Eye (tissue), 1 donor: ENCODE results near the gene JPH4.
"Not testable (repeated sequence)": the region's sequence is repeated elsewhere in the genome, so short reads cannot be mapped to it uniquely, and the experiment has no call there.

Source experiments
- DNase-seq: peaks from one replicate; pipeline ENCODE4 v3.0.0-alpha.2; 2015

JPH4 gene

GRCh38 chr14:23578560-23579310, at the start of gene JPH4:
TSS of gene JPH4 (minus strand) at chr14:23578790. CDS start at chr14:23577453, 1,337 bp downstream.
- peak; percentile 83 for DNase-seq

GRCh38 chr14:23627961-23628360, 49.4 kb upstream of the JPH4 start:
- no peak for DNase-seq

GRCh38 chr14:23626946-23627345, 48.4 kb upstream of the JPH4 start:
- no peak for DNase-seq

- no peak for DNase-seq
Measured at GRCh38 chr14:23624830-23625404, 46.3 kb upstream of the JPH4 start.

GRCh38 chr14:23623962-23624361, 45.4 kb upstream of the JPH4 start:
- no peak for DNase-seq

GRCh38 chr14:23622990-23623389, 44.4 kb upstream of the JPH4 start:
- no peak for DNase-seq

- no peak for DNase-seq
Measured at GRCh38 chr14:23621932-23622730, 43.5 kb upstream of the JPH4 start.

- DNase-seq: no peak
Measured at GRCh38 chr14:23621204-23621931, 42.8 kb upstream of the JPH4 start.

- DNase-seq: no peak
Measured at GRCh38 chr14:23620177-23620702, 41.6 kb upstream of the JPH4 start.

- no peak for DNase-seq
Measured at GRCh38 chr14:23618415-23618988, 39.9 kb upstream of the JPH4 start.

GRCh38 chr14:23617539-23617938, 38.9 kb upstream of the JPH4 start:
- no peak for DNase-seq

- DNase-seq: no peak
Measured at GRCh38 chr14:23615856-23616255, 37.3 kb upstream of the JPH4 start.

GRCh38 chr14:23614395-23614828, 35.8 kb upstream of the JPH4 start:
- no peak for DNase-seq

- no peak for DNase-seq
Measured at GRCh38 chr14:23613242-23614070, 34.9 kb upstream of the JPH4 start.

GRCh38 chr14:23612802-23613201, 34.2 kb upstream of the JPH4 start:
- no peak for DNase-seq

GRCh38 chr14:23612354-23612732, 33.8 kb upstream of the JPH4 start:
- DNase-seq: no peak

- no peak for DNase-seq
Measured at GRCh38 chr14:23610815-23611289, 32.3 kb upstream of the JPH4 start.

- no peak for DNase-seq
Measured at GRCh38 chr14:23610090-23610814, 31.7 kb upstream of the JPH4 start.

- DNase-seq: not testable (repeated sequence)
Measured at GRCh38 chr14:23609411-23610089, 31.0 kb upstream of the JPH4 start.

GRCh38 chr14:23609001-23609400, 30.4 kb upstream of the JPH4 start:
- no peak for DNase-seq
